Testis (tissue), 3 donors: ENCODE results near the gene ANKRD33B. TPM values are rescaled to one million over a fixed set of nuclear protein-coding genes. Genes with fewer than 3 reads are reported as not detected.

Experiments
- DNase-seq: peaks from one replicate; pipeline ENCODE4 v3.0.0-alpha.2; 2019
- H3K27ac ChIP-seq, 2 donors: fragments of 200-600 bp; sonication (generic); one replicate each; pipeline ENCODE4 v1.5.1; 2019
- H3K27me3 ChIP-seq: fragments of 200-600 bp; sonication (generic); one replicate; pipeline ENCODE4 v1.5.1; 2019
- H3K36me3 ChIP-seq: fragments of 200-600 bp; sonication (generic); one replicate; pipeline ENCODE4 v1.5.1; 2017; ENCODE audit warnings: low read depth; ENCODE audit errors: missing control alignments
- H3K4me1 ChIP-seq: fragments of 200-600 bp; sonication (generic); one replicate; pipeline ENCODE4 v1.5.1; 2019
- H3K4me3 ChIP-seq, 2 donors: fragments of 200-600 bp; sonication (generic); one replicate each; pipeline ENCODE4 v1.5.1; 2017 to 2019
- H3K9me3 ChIP-seq: fragments of 200-600 bp; sonication (generic); one replicate; pipeline ENCODE4 v1.5.1; 2017
- POLR2A ChIP-seq: fragments of 450-650 bp; IDR thresholded peaks from one replicate; pipeline ENCODE4 v1.6.1; 2017; ENCODE audit warnings: antibody characterized with exemption, mild to moderate bottlenecking, moderate library complexity
- WGBS, 2 donors: methylation state at CpG; one replicate each; pipeline ENCODE4 v1.1.5; 2018; 5-methylcytosine and 5-hydroxymethylcytosine counted together
- intact Hi-C: fragments of 100-400 bp; cut with DNase I; formaldehyde crosslinking; loops from one replicate; pipeline ENCODE4 v1.15.1; 2023; ENCODE audit warnings: low total_unique reads
- polyA plus RNA-seq: library from polyadenylated mRNA; stranded (reverse); fragments of 350-450 nt; fragmentation: Illumina TruSeq; extraction: RNeasy Lipid Tissue Mini Kit (QIAGEN cat#74804); gene quantifications from one replicate; pipeline ENCODE4 v1.2.3, GENCODE V29; 2014; ENCODE audit warnings: low read depth, low replicate concordance; ENCODE audit not compliant: insufficient read depth
- total RNA-seq, 2 donors: library from RNA; depleted of rRNA; stranded (reverse); fragments of >200 nt; gene quantifications; one replicate each; pipeline ENCODE4 v1.2.3, GENCODE V29; 2016
- TF ChIP-seq, protein P1 (sequence below), 3 experiments: fragments of 450-650 bp in 2 of 3; fragments of 200-600 bp in 1 of 3; sonication (generic) in 1 of 3; IDR thresholded peaks; one replicate each; pipeline ENCODE4 v1.5.1; 2016 to 2019; ENCODE audit warnings: antibody characterized with exemption in 3 of 3, mild to moderate bottlenecking in 2 of 3, moderate library complexity in 1 of 3

ANKRD33B gene
- total and polyA plus RNA-seq, 3 donors from 2014 or later = 3.7 to 5.8 (median 5.6) TPM

GRCh38 chr5:10611290-10611689 lies 47.4 kb downstream of the ANKRD33B start:
- Histone ChIP-seq H3K27me3 (no peaks in the 10 kb centered on the region), H3K27ac (no peak overlapping the region), H3K9me3 (no peaks in the 10 kb centered on the region), H3K4me3 (no peak overlapping the region), H3K4me1 (no peaks in the 10 kb centered on the region), H3K36me3 (no peaks in the 10 kb centered on the region)
- no peak for DNase-seq
- intact Hi-C loops = no loop called here
- no peak for TF ChIP-seq POLR2A
- TF ChIP-seq, protein P1, sequence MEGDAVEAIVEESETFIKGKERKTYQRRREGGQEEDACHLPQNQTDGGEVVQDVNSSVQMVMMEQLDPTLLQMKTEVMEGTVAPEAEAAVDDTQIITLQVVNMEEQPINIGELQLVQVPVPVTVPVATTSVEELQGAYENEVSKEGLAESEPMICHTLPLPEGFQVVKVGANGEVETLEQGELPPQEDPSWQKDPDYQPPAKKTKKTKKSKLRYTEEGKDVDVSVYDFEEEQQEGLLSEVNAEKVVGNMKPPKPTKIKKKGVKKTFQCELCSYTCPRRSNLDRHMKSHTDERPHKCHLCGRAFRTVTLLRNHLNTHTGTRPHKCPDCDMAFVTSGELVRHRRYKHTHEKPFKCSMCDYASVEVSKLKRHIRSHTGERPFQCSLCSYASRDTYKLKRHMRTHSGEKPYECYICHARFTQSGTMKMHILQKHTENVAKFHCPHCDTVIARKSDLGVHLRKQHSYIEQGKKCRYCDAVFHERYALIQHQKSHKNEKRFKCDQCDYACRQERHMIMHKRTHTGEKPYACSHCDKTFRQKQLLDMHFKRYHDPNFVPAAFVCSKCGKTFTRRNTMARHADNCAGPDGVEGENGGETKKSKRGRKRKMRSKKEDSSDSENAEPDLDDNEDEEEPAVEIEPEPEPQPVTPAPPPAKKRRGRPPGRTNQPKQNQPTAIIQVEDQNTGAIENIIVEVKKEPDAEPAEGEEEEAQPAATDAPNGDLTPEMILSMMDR (IDR thresholded peaks at IDR 0.05) = no peak
- WGBS, 2 donors = 71 to 75% methylated on average over 4 of the region's 4 CpGs

DNA sequence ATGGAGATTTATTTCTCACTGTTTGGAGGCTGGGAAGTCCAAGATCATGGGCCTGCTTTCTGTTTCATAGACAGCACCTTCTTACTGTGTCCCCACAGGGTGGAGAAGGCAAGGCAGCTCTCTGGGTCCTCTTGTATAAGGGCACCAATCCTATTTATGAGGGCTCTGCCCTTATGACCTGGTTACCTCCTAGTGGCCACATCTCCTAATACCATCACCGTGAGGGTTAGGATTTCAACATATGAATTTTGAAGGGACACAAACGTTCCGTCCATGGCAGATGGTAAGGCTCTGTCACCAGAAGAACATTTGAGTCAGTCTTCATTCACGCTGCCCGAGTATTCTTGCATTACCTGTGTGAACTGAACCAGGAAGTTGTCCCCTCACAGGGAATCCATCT lies 48.4 kb downstream of the ANKRD33B start:
- intact Hi-C loops = no loop called here
- WGBS, 2 donors = 77 to 84% methylated on average over 5 of the region's 5 CpGs
- no peaks in the 10 kb centered on the region for H3K27me3 ChIP-seq
- DNase-seq = no peak
- no peak overlapping the region for H3K27ac ChIP-seq
- no peaks in the 10 kb centered on the region for H3K9me3 ChIP-seq
- no peaks in the 10 kb centered on the region for H3K36me3 ChIP-seq
- H3K4me3 ChIP-seq = no peak overlapping the region
- no peak for TF ChIP-seq POLR2A
- TF ChIP-seq, protein P1 (IDR thresholded peaks at IDR 0.05) = no peak
- no peaks in the 10 kb centered on the region for H3K4me1 ChIP-seq

- no peak for DNase-seq
- TF ChIP-seq, protein P1 (IDR thresholded peaks at IDR 0.05) = no peak
- TF ChIP-seq POLR2A = no peak
- Histone ChIP-seq H3K36me3 (no peaks in the 10 kb centered on the region), H3K27me3 (no peaks in the 10 kb centered on the region), H3K27ac (no peak overlapping the region), H3K4me3 (no peak overlapping the region), H3K4me1 (no peaks in the 10 kb centered on the region), H3K9me3 (no peaks in the 10 kb centered on the region)
- WGBS, 2 donors = 92 to 95% methylated on average over 3 of the region's 3 CpGs
- intact Hi-C loops = no loop called here
These were observed 51.8 kb downstream of the ANKRD33B start for GRCh38 chr5:10615693-10616092.

DNA sequence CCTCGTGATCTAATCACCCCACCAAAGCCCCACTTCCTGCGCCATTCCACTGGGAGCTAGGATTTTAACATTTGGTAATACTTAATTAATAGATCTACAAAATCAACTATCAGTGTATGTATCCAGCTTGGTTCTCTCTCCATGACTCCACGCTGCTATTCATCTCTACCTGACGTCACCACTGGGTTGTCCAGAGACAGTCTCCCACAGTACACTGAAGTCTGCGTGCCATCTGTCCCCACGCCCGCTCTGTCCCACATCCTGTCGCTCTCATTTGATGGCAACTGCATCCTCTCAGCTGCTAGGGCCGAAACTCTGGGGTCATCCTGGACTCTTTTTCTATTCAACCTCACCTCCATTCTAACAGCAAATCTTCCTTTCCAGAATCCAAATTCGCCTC lies 53.2 kb downstream of the ANKRD33B start:
- 93 to 94% methylated on average over 9 to 10 of the region's 10 CpGs for WGBS, 2 donors
- Histone ChIP-seq H3K27ac (no peak overlapping the region), H3K9me3 (no peaks in the 10 kb centered on the region), H3K4me1 (no peaks in the 10 kb centered on the region), H3K27me3 (no peaks in the 10 kb centered on the region), H3K36me3 (no peaks in the 10 kb centered on the region), H3K4me3 (no peak overlapping the region)
- TF ChIP-seq, protein P1 (IDR thresholded peaks at IDR 0.05) = no peak
- no peak for TF ChIP-seq POLR2A
- intact Hi-C loops = no loop called here
- no peak for DNase-seq

- WGBS, 2 donors = 94 to 96% methylated on average over 17 of the region's 17 CpGs
- H3K27ac ChIP-seq = no peak overlapping the region
These were observed 54.4 kb downstream of the ANKRD33B start for GRCh38 chr5:10618311-10618710.

More at GRCh38 chr5:10618311-10618710, 54.4 kb downstream of the ANKRD33B start:
- H3K27me3 ChIP-seq = no peaks in the 10 kb centered on the region
- H3K9me3 ChIP-seq = no peaks in the 10 kb centered on the region
- H3K36me3 ChIP-seq = no peaks in the 10 kb centered on the region
- intact Hi-C loops = no loop called here
- no peak overlapping the region for H3K4me3 ChIP-seq
- TF ChIP-seq POLR2A = no peak
- TF ChIP-seq, protein P1 (IDR thresholded peaks at IDR 0.05) = no peak
- no peaks in the 10 kb centered on the region for H3K4me1 ChIP-seq
- no peak for DNase-seq
